Measurements from ENCODE around the gene NUP214. TPM values are rescaled to one million over a fixed set of nuclear protein-coding genes. Genes with fewer than 3 reads are reported as not detected.

NUP214 gene
- total RNA-seq, 4 donors from 2014 or later, result 64.7 to 90.8 (median 74.0) TPM

GRCh38 chr9:131222460-131222859, 97.1 kb downstream of the NUP214 start:
- no peak for TF ChIP-seq CTCF (IDR thresholded peaks at IDR 0.05; ENCODE audit: low read depth)

GRCh38 chr9:131226226-131226625, 100.8 kb downstream of the NUP214 start:
- TF ChIP-seq CTCF (IDR thresholded peaks at IDR 0.05; ENCODE audit: low read depth), result no peak

GRCh38 chr9:131227112-131227958, 101.9 kb downstream of the NUP214 start:
- no peak for TF ChIP-seq CTCF (IDR thresholded peaks at IDR 0.05; ENCODE audit: low read depth)

- no peak for TF ChIP-seq CTCF (IDR thresholded peaks at IDR 0.05; ENCODE audit: low read depth)
Measured at GRCh38 chr9:131227959-131228460, 102.6 kb downstream of the NUP214 start.

GRCh38 chr9:131228988-131229387, 103.6 kb downstream of the NUP214 start:
- no peak for TF ChIP-seq CTCF (IDR thresholded peaks at IDR 0.05; ENCODE audit: low read depth)

- TF ChIP-seq CTCF (IDR thresholded peaks at IDR 0.05; ENCODE audit: low read depth), result no peak
Measured at GRCh38 chr9:131233556-131233955, 108.2 kb downstream of the NUP214 start.

GRCh38 chr9:131233995-131234394, 108.6 kb downstream of the NUP214 start:
- no peak for TF ChIP-seq CTCF (IDR thresholded peaks at IDR 0.05; ENCODE audit: low read depth)

Measured in subcutaneous adipose tissue (tissue), 4 donors.